GM21529 (cell line): Measurements from ENCODE around the gene CPM.
A peak's percentile ranks its signal among the peaks of the same experiment; 100 is the strongest.
"Not testable (repeated sequence)": the region's sequence is repeated elsewhere in the genome, so short reads cannot be mapped to it uniquely, and the experiment has no call there.

Experiments used
- ATAC-seq: cut with Tn5 transposase; IDR thresholded peaks from one replicate; pipeline ENCODE4 v1.9.1; 2021; ENCODE audit not compliant: unreplicated experiment

CPM gene

GRCh38 chr12:68809190-68810026 is 123.6 kb downstream of the CPM start:
- no peak for ATAC-seq

- peak; percentile 55 for ATAC-seq
Measured at GRCh38 chr12:68808388-68809189, 124.4 kb downstream of the CPM start.

GRCh38 chr12:68807576-68808387 is 125.2 kb downstream of the CPM start, which contains the start of gene MDM2:
Gene MDM2, plus strand, starts transcription at chr12:68808177. Its CDS starts 301 bp downstream, at chr12:68808478.
- peak; percentile 74 for ATAC-seq

GRCh38 chr12:68807274-68807575 is 125.7 kb downstream of the CPM start:
- ATAC-seq = not testable (repeated sequence)

- no peak for ATAC-seq
Measured at GRCh38 chr12:68806488-68807237, 126.3 kb downstream of the CPM start.

GRCh38 chr12:68805592-68806120 is 127.3 kb downstream of the CPM start:
- ATAC-seq = no peak

- ATAC-seq = no peak
Measured at GRCh38 chr12:68804657-68805591, 128.0 kb downstream of the CPM start.

GRCh38 chr12:68803948-68804656 is 128.9 kb downstream of the CPM start:
- no peak for ATAC-seq

GRCh38 chr12:68802911-68803651 is 129.9 kb downstream of the CPM start:
- not testable (repeated sequence) for ATAC-seq

GRCh38 chr12:68802372-68802745 is 130.6 kb downstream of the CPM start:
- ATAC-seq = peak; percentile 20
